CD14-positive monocyte (primary cell): ENCODE results near the gene DGCR8. TPM values are rescaled to one million over a fixed set of nuclear protein-coding genes. Genes with fewer than 3 reads are reported as not detected.

Experiments used
- DNase-seq, 3 donors: peaks; one replicate each; pipeline ENCODE4 v3.0.0-alpha.2; 2011 to 2022
- H2AFZ ChIP-seq: 2 replicates; pipeline ENCODE4 v1.6.0; 2012; ENCODE audit warnings: mild to moderate bottlenecking, low read depth, low read length, inconsistent platforms; ENCODE audit not compliant: insufficient read depth, poor library complexity, severe bottlenecking
- H3K27ac ChIP-seq, 2 donors: 1 replicate in 1 of 2; 2 replicates in 1 of 2; pipeline ENCODE4 v1.5.1; 2012 to 2013; ENCODE audit warnings: low read length in 2 of 2, control low read depth in 1 of 2, inconsistent platforms in 1 of 2, low read depth in 1 of 2, mild to moderate bottlenecking in 1 of 2
- H3K27me3 ChIP-seq, 2 donors: one replicate each; pipeline versions ENCODE4 v1.6.0 to v1.6.1; 2011 to 2013; ENCODE audit warnings: low read length in 2 of 2; ENCODE audit not compliant: control insufficient read depth in 2 of 2, insufficient read depth in 2 of 2
- H3K36me3 ChIP-seq, 2 donors: replicated peaks in 1 of 2; 1 replicate in 1 of 2; 2 replicates in 1 of 2; pipeline versions ENCODE4 v1.5.1 to v1.6.1; 2012 to 2013; ENCODE audit warnings: low read length in 2 of 2, control low read depth in 1 of 2, inconsistent platforms in 1 of 2, mild to moderate bottlenecking in 1 of 2; ENCODE audit not compliant: insufficient read depth in 2 of 2, control insufficient read depth in 1 of 2
- H3K4me1 ChIP-seq, 2 donors: 1 replicate in 1 of 2; 2 replicates in 1 of 2; pipeline versions ENCODE4 v1.5.1 to v1.6.1; 2012 to 2013; ENCODE audit warnings: low read length in 2 of 2, control low read depth in 1 of 2, inconsistent platforms in 1 of 2, mild to moderate bottlenecking in 1 of 2, moderate library complexity in 1 of 2; ENCODE audit not compliant: insufficient read depth in 2 of 2, control insufficient read depth in 1 of 2
- H3K4me2 ChIP-seq: replicated peaks from 2 replicates; pipeline ENCODE3; 2012; ENCODE audit warnings: low read length, moderate library complexity, mild to moderate bottlenecking; ENCODE audit not compliant: poor library complexity, severe bottlenecking; ENCODE audit errors: extremely low read depth
- H3K4me3 ChIP-seq, 3 experiments: fragments of 200-600 bp in 1 of 3; sonication (generic) in 1 of 3; replicated peaks in 1 of 3; 1 replicate in 2 of 3; 2 replicates in 1 of 3; pipeline ENCODE4 v1.5.1; 2011 to 2013; ENCODE audit warnings: low read length in 3 of 3, mild to moderate bottlenecking in 3 of 3, control low read depth in 2 of 3, low read depth in 2 of 3, inconsistent platforms in 1 of 3, moderate library complexity in 1 of 3
- H3K79me2 ChIP-seq: 2 replicates; pipeline ENCODE4 v1.6.0; 2012; ENCODE audit warnings: mild to moderate bottlenecking, control low read depth, inconsistent platforms, low read length, moderate library complexity; ENCODE audit not compliant: insufficient read depth
- H3K9ac ChIP-seq: 2 replicates; pipeline ENCODE4 v1.6.0; 2017; ENCODE audit warnings: low read length, mild to moderate bottlenecking; ENCODE audit not compliant: insufficient read depth, poor library complexity, severe bottlenecking
- H3K9me3 ChIP-seq, 2 donors: replicated peaks in 1 of 2; 1 replicate in 1 of 2; 2 replicates in 1 of 2; pipeline versions ENCODE4 v1.5.1 to v1.6.1; 2012 to 2013; ENCODE audit warnings: low read length in 2 of 2, control low read depth in 1 of 2; ENCODE audit not compliant: control insufficient read depth in 1 of 2, insufficient read depth in 1 of 2
- H4K20me1 ChIP-seq: 2 replicates; pipeline ENCODE4 v1.6.0; 2012; ENCODE audit warnings: mild to moderate bottlenecking, low read length, control low read depth, moderate library complexity; ENCODE audit not compliant: insufficient read depth
- H3K27ac Mint-ChIP-seq, 7 donors: one replicate each; pipeline ENCODE4 v1.8.0; 2020; ENCODE audit warnings: mild to moderate bottlenecking in 7 of 7, mixed read lengths in 7 of 7, moderate library complexity in 6 of 7, inconsistent platforms in 2 of 7
- H3K27me3 Mint-ChIP-seq, 3 donors: one replicate each; pipeline ENCODE4 v1.8.0; 2021 to 2022; ENCODE audit warnings: low read depth in 3 of 3, mild to moderate bottlenecking in 3 of 3, mixed read lengths in 3 of 3, moderate library complexity in 3 of 3, inconsistent platforms in 1 of 3
- H3K36me3 Mint-ChIP-seq, 2 donors: one replicate each; pipeline ENCODE4 v1.8.0; 2020; ENCODE audit warnings: mixed read lengths in 2 of 2, inconsistent platforms in 1 of 2, mild to moderate bottlenecking in 1 of 2
- H3K4me1 Mint-ChIP-seq: one replicate; pipeline ENCODE4 v1.8.0; 2020; ENCODE audit warnings: mild to moderate bottlenecking, mixed read lengths
- H3K4me3 Mint-ChIP-seq, 2 donors: one replicate each; pipeline ENCODE4 v1.8.0; 2020; ENCODE audit warnings: mild to moderate bottlenecking in 2 of 2, mixed read lengths in 2 of 2, moderate library complexity in 1 of 2
- H3K9me3 Mint-ChIP-seq, 7 donors: one replicate each; pipeline ENCODE4 v1.8.0; 2020 to 2022; ENCODE audit warnings: mixed read lengths in 7 of 7, mild to moderate bottlenecking in 6 of 7, moderate library complexity in 6 of 7, inconsistent platforms in 2 of 7
- CTCF ChIP-seq: fragments of 200-600 bp; IDR thresholded peaks from one replicate; pipeline ENCODE4 v1.8.0; 2022; ENCODE audit warnings: antibody characterized with exemption, mild to moderate bottlenecking
- WGBS: methylation state at CpG from one replicate; pipeline ENCODE4 v1.1.5; 2013; ENCODE audit warnings: missing lambda C conversion rate; ENCODE audit not compliant: insufficient coverage; 5-methylcytosine and 5-hydroxymethylcytosine counted together
- intact Hi-C, 2 donors: fragments of 100-400 bp; cut with micrococcal nuclease; formaldehyde crosslinking; loops; one replicate each; pipeline versions ENCODE4 v1.15.0 to v1.15.1; 2023
- polyA plus RNA-seq, 3 donors: library from polyadenylated mRNA; depleted of rRNA in 1 of 3; unstranded in 2 of 3; stranded (reverse) in 1 of 3; fragments of 300-500 nt in 2 of 3; fragments of >200 nt in 1 of 3; fragmentation: Illumina TruSeq in 2 of 3; gene quantifications; 1 replicate in 2 of 3; 2 replicates in 1 of 3; pipeline ENCODE4 v1.2.3, GENCODE V29; 2012 to 2021

Gene DGCR8
- polyA plus RNA-seq, 3 donors = 1.2 to 18.7 (median 1.4) TPM

GRCh38 chr22:20149257-20150250 lies 69.5 kb downstream of the DGCR8 start:
- Histone ChIP-seq H3K9ac (no peak overlapping the region), H3K4me1 (no peaks in the 10 kb centered on the region), H2AFZ (no peak overlapping the region), H3K27ac (no peak overlapping the region), H3K4me2 (no peak overlapping the region), H3K79me2 (no peaks in the 10 kb centered on the region), H3K9me3 (no peaks in the 10 kb centered on the region), H3K27me3 (no peaks in the 10 kb centered on the region), H3K36me3 (peaks cover 0 to 4% of the 10 kb centered on the region in 2 donors), H3K4me3 (no peak overlapping the region), H4K20me1 (no peaks in the 10 kb centered on the region)
- no peak for DNase-seq
- no peaks in the 10 kb centered on the region for H3K4me1 Mint-ChIP-seq
- no peaks in the 10 kb centered on the region for H3K9me3 Mint-ChIP-seq
- intact Hi-C loops = no loop called here
- peaks cover 0 to 3% of the 10 kb centered on the region in 2 donors for H3K36me3 Mint-ChIP-seq
- H3K27ac Mint-ChIP-seq = peak overlapping the region in 1 of 7 donors; percentile 57
- no peak for TF ChIP-seq CTCF
- peaks cover 0 to 3% (median 0%) of the 10 kb centered on the region in 3 donors for H3K27me3 Mint-ChIP-seq
- WGBS = 73% methylated on average over 25 of the region's 32 CpGs
- no peak overlapping the region for H3K4me3 Mint-ChIP-seq

GRCh38 chr22:20150381-20151275 lies 70.6 kb downstream of the DGCR8 start, which contains the start of gene CCDC188:
Gene CCDC188, minus strand, starts transcription at chr22:20151055. Its CDS starts 69 bp downstream, at chr22:20150986.
- Histone ChIP-seq H3K27ac (no peak within 1 kb of the TSS), H3K9ac (no peak within 1 kb of the TSS), H3K36me3 (no peaks in the 10 kb centered on the region), H3K27me3 (no peaks in the 10 kb centered on the region), H2AFZ (no peak within 1 kb of the TSS), H3K4me2 (no peak within 1 kb of the TSS), H3K9me3 (no peaks in the 10 kb centered on the region), H3K4me3 (no peak within 1 kb of the TSS), H4K20me1 (no peaks in the 10 kb centered on the region), H3K4me1 (peaks cover 3 to 8% of the 10 kb centered on the region in 2 donors), H3K79me2 (no peaks in the 10 kb centered on the region)
- no peaks in the 10 kb centered on the region for H3K4me1 Mint-ChIP-seq
- intact Hi-C loops = no loop called here
- no peak for DNase-seq
- peaks cover 0 to 5% (median 1%) of the 10 kb centered on the region in 3 donors for H3K27me3 Mint-ChIP-seq
- no peak within 1 kb of the TSS for H3K4me3 Mint-ChIP-seq
- no peak for TF ChIP-seq CTCF
- peak within 1 kb of the TSS in 1 of 7 donors; percentile 41 for H3K27ac Mint-ChIP-seq
- no peaks in the 10 kb centered on the region for H3K36me3 Mint-ChIP-seq
- 60% methylated on average over 6 of the region's 14 CpGs for WGBS
- H3K9me3 Mint-ChIP-seq = no peaks in the 10 kb centered on the region
